Measurements from ENCODE around the gene MAN1C1.

Gene MAN1C1

DNA sequence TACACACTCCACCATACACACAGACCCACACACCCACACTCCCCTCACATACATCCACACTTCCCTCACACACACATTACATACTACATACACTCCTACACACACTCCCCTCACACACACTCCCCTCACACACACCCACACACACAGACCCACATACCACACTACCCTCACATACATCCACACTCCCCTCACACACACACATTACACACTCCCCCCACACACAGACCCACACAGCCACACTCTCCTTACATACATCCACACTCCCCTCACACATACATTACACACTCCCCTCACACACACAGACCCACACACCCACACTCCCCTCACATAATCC is 150.8 kb downstream of the MAN1C1 start:
- no peak for DNase-seq

DNA sequence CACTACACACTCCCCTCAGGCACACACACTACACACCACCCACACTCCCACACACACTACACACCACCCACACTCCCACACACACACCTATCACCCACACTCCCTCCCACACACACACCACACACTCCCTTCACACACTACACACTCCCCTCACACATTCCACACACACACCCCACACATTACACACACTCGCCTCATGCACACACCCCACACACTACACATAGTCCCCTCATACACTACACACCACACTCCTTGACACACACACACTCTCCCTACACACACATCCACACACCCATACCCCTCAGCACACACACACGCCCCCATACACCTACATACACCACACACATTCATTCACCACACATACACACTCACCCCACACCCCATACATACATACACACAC is 152.4 kb downstream of the MAN1C1 start:
- DNase-seq: no peak

DNA sequence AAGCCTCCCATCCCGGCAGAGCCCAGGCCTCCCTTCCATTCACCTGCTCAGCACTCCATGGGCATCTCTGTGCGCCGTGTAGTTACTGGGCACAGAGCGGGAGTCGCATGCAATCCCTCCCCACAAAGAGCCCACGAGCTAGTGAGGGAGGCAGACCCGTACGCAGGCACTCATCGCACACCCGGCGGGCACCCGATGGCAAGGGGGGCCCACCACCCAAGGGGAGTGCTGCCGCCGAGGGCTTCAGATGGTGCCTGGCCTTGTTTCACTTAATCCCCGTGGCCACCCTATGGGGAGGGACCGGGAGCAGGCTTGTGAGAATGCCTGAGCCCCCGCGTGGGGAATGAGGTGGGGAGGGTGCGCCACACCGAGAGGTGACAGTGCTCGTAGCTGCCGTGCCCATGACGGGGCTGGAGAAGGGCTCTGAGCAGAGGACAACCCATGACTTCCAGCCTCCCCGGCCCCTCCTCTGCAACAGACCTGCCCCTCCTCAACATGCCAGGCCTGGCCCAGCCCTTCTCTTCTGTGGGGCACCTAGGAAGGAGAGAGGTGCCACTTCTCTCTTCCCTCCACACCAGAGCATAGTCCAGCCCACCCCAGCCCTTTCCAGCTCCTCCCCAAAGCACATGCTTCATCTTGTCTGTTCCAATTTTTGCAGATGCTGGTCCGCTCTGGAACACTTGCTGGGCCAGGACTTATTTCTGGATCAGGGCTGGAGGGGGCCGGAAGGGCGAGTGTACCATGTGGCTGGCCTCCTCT is 153.2 kb downstream of the MAN1C1 start:
- DNase-seq: no peak

DNA sequence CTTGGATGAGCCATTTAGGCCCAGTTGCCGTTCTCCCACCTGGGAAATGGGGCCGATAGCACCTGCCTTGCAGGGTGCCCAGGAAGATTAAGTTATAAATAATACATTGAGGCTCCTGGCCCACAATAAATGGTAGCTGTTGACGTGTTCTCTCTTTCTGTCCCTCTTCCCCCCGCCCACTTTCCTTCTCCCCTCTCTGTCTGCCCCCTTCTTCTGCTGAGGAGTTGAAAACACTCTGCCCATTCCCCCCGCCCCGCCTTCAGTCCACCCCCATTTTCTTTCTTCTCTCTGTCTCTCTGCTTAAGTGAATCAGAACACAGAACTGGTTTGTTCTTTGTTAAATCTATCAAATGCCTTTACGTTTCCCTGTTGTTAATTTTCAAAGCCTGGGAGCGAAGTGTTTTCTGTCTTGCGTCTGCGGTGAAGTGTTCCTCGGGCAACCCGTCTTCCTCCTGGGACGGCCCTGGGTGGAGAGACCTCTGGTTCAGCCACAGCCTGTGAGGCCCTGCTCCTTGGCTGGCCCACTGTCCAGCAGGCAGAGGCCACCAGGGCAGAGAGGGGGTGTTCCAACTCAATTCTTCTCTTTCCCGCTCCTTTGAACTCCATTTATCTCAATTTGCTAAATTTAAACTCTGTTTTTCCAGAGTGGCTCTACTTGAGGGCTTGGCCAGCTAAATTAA is 154.1 kb downstream of the MAN1C1 start:
- peak in 5 of 6 experiments; percentile 9 to 38 (median 23) for DNase-seq

DNA sequence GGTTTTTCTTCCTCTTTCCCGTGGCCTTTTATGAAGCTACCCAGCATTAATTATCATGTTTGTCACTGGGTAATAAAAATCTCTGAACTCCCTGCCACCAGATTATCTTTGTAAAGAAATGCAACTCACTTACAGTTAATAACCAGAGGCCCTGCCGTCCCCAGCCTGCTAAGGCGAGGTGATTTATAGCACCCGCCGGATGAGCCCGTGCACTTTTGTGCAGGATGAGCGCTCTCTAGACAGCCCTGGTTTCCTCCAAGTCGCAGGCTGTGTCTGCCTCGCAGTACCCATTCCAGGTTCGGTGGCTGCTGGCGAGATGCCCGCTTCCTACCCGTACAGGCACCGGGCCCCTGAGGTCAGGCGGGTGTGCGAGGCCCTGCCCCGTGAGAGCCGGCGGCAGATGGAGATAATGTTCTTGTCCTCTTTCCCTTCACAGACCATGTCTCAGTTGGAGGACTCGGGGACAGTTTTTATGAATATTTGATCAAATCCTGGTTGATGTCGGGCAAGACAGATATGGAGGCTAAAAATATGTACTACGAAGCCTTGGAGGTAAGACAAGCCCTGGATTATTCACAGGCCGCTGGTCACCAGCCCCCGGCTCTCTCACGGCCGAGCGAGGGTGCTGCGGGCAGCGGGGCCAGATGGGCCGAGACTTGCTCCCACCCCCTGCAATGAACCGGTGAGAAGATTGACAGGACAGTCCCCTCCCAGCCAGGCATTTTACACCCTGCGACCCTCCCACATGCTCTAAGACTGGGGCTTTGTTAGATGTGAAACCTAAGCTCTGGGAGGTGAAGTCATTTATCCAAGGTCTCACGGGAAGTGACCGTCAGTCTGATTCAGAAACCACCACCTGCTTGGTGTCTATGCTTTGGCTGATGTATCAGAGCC is 154.9 kb downstream of the MAN1C1 start:
- peak; percentile 34 to 64 (median 56) for DNase-seq

DNA sequence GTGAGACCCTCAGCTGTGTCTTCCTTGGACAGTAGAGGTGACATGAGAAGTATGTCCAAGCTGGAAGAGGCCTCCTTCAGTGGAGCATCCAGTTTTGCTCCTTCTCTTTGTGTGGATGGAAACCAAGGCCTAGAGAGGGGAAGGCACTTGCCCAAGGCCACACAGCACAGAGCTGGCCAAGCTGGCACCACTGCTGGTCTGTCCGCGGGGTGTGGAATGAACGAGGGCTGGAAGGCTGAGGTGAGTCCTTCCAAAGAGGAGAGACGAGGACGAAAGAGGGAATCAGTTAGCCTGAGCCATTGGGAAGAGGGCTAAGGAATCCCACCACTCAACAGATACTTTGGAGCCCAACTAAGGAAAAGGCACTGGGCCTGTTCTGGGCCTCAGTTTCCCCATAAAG is 155.6 kb downstream of the MAN1C1 start:
- DNase-seq: no peak

DNA sequence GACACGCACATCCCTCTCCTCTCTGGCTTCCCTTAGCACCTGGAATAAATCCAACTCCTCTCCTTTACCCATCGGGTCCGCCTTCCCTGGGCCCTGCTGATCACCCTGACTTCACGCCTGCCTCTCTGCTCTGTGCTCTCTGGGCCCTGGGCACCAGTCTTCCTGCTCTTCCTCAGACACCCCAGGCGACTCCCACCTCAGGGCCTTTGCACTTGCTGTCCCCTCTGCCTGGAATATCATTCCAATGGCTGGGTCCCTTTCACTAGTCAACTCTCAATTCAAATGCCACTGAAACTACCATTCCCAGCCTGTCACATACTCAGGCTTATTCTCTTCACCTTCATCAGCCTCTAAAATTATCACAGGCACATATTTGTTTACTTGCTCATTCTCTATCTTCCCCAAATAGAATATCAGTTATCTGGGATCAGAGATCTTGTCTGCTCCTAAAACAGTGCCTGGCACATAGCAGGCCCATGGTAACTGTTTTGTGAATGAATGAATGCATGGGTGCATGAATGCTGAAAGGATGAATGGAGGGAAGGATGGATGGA is 156.2 kb downstream of the MAN1C1 start:
- no peak for DNase-seq

DNA sequence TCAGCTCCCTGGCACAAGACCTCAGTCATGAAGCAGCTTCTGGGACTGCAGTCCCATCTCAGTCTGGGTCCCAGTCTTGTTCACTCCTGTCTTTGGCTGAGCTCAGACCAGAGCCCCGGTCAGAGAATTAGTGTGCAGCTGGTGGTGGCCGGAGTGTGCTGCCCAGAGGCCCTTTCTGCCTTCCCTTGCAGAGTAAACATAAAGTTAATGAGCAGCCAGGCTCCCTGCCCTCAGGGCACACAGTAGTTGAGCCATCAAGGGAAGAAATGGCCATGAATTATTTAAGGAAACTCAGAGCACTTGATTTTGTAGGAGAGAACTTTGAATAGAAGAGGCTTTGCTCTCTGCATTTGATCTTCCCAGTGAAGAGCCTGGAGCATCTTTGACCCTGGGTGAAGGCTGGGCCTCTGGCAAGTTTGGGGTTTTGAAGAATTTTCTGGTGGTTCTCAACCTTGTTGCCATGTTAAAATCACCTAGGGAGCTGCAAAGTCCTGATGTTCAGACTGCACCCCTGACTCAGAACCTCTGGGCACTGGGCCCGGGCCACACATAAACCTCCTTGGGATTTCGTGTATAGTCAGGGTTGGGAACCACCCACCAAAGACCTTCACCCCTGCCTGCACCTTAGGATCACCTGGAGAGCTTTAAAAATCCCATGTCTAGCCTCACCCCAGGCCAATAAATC is 157.0 kb downstream of the MAN1C1 start:
- no peak for DNase-seq

DNA sequence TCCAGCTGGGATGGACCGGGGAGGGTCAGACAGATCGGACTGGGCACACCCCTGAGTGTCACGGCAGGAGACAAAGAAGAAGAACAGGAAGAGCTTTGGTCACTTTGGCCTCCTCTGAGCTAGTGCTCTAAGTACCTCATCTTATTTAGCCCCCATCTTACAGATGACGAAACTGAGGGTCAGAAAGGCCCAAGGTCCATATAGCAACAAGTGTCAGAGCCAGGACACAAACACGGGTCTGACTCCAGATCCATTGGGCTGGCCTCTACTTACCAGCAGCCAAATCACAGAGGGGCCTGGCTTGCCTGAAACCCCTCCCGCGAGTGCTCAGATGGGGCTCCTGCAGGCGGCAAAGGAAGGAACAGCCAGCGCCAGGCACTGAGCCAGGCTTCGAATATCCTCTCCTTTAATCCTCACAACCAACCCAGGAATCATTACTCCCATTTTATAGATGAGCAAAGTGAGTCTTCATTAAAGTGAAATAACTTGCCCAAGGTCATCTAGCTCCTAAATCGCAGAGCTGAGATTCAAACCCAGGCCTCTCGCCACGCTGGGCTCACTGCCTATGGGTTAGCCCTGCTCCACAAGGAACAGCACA is 157.7 kb downstream of the MAN1C1 start:
- DNase-seq: no peak

DNA sequence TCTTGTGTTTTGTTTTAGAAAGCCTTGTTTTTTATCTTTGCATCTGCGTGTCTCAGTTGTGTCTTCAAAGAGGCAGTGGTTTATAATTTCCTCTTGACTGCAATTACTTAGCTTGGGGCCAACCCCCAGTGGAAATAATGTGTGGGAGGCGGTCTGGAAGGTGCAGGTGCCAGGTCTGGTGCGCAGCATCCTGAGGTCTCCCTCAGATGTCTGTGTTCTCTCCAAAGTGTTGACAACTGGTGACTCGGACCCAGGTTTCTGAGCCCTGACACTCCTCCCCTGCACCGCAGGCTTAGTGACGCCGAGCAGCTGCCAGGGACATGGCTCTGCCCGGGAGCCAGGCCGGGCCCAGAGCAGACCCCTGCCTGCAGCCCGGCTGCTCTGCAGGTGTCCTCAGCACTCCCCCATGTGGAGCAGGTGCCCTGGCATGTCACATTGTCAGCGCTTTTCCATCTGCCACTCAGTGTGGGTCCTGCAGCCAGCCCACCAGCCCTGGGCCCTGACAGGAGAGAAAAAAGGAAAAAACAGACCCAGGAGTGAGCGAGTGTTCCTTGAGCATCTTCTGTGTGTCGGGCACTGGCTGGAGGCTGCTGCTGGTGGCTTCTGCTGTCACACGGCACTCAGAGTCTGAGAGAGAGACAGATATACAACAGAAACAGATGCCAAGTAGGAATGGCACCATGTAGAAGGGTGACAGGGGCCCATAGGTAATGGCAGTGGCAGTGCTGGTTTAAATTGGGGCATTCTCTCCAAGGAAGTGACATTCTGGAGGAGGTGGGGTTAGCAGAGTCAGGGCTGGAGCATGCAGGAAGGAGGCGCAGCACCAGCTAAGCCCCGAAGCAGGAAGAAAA is 158.6 kb downstream of the MAN1C1 start:
- peak; percentile 72 to 97 (median 88) for DNase-seq

DNA sequence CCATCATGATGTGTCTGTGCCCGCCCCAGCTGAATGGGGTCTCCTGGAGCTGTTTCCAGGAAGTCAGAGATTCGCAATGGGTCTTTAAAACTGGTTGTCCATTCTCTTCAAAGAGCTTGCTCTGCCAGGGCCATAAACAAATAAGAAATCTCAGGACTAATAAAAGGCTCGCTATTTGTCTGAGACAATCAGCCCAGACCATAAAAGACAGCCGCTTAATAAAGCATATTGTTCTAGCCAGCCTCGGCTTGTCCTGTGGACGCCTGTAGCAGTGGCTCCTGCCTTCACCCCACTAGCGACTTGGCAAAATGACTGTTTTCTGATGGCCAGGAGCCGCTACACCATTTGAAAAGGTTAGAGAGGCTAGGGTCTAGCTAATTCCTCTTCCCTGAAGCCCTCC is 162.8 kb downstream of the MAN1C1 start:
- DNase-seq: no peak

DNA sequence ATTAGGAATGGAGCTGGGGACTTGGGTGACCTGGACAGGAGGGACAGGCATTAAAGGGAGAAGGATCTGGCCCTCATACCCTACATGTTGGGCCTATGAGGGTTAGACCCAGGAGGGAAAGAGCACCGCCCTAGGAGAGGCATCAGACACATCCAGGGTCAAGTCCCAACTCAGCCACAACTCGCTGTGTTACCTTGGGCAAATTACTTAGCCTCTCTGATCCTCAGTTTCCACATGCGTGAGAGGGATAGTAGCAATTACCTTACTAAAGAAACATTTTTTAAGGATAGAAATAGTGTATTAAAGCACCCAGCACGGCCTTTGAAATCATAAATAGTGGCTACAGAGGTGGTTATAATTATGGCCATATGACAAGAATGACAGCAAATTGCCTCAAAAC is 163.3 kb downstream of the MAN1C1 start:
- no peak for DNase-seq

DNA sequence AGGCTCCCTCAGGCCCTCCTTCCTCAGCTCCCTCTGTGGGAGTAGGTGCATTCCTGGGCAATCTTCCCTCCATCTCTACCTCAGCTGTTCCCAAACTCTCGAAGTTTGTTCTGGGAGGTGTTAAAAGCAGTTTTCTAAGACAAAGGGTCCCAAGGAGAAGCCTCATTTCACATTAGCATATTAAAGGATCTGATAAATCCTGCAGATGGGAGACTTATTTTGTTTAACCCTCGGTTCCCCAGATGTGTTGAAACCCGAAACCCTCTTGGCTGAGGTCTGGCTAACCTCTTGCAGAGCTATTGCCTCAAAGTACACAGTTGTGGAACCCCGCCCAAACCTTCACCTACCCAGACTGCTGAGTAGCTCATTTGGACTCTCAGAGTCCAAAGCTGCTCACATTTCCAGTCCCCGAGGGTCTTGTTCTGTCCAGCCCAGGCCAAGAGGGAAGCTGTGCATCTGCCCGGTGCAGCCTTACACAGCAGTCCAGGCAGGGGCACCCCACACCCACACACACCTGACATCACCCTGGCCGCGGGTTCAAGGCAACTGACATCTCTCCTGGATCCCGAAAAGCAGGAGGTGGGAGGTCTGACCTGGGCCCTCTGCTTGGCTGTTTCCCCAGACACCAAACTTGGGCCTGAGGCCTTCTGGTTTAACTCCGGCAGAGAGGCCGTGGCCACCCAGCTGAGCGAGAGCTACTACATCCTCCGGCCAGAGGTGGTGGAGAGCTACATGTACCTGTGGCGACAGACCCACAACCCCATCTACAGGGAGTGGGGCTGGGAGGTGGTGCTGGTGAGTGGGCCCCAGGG is 163.9 kb downstream of the MAN1C1 start:
- no peak for DNase-seq

DNA sequence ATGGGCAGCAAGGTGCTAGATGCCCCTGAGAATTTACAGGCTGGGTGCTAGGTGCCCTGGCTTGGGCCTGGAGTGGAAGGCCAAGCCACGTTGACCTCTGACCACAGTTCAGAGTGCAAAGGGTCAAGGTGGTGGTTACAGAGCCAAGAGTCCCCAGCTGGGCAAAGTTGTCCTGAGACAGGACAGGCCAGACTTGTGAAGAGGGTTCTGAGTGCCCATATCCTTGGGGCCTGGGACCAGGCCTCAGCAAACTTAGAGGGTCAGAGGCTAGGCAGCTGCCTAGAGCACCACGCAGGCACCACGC is 164.5 kb downstream of the MAN1C1 start:
- DNase-seq: no peak

DNA sequence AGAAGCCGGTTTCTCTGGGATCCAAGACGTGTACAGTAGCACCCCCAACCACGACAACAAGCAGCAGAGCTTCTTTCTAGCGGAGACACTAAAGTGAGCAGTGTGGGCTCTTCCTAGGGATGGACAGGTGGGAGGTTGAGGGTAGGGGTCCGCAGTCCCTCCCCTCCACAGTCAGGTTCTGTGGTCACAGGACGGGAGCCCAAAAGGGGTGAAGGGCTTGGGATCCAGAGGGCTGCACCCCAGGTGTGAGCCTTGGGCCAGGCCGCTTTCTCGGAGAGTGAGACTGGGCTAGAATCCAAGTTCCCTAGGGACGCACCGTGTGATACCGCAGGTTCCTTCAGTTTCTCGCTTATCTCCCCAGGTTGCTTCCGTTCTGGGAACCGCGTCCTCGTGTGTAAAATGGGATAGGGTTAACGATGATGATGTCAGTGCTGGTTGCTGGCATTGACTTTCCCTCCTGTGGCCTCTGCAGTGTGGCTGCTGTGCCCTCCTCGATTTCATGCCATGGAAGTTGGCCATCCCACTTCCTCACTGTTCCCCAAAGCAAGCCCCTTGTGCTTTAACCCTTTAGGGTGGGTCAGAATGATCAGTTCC is 166.1 kb downstream of the MAN1C1 start:
- no peak for DNase-seq

DNA sequence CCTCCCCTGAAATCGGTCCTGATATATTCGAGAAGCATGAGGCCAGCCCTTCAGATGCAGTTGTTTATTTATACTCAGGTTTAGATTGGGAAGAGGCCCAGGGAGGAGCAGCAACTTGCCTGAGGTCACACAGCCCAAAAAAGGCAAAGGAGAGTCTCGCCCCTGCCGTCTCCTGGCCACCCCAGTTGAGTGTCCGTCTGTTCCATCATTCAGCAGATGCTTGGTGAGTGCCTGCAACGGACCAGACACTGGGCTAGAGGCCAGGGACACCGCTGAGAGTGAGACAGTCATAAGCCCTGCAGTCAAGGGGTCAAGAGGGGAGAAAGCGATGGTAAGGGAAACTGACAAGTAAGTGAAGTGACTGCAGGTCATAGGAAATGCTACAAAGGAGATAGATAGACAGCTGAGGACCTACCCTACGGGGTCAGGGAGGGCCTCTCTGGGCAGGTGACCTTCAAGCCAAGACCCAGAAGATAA is 168.0 kb downstream of the MAN1C1 start:
- DNase-seq: no peak

DNA sequence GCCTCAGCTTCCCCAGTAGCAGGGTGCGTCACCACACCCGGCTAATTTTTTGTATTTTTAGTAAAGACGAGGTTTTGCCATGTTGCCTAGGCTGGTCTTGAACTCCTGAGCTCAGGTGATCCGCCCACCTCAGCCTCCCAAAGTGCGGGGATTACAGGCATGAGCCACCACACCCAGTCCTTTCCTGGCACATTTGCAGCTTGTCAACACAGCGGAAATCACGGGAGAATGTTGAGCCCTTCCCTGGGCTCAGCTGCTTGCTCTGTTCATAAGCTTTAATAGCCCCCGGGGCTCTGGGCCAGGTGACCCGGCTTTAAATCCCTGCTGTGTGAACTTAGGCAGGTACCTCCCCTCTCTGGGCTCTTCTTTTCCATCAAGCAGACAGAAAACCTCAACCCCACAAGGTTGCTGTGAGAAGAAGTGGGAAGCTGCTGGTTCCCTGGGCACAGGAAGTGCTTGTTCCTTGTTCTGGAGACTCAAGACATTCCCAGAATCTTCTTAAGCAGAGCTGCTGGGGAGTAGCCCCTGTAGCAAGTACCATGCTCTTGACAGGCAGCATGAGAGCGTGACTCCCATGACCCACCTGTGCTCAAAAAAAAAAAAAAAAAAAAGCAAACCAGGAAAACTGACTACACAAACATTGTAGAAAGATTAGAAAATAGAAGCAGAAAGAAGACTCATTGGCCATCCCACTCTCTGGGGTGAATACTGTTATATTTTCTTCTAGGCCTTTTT is 168.9 kb downstream of the MAN1C1 start:
- no peak for DNase-seq

DNA sequence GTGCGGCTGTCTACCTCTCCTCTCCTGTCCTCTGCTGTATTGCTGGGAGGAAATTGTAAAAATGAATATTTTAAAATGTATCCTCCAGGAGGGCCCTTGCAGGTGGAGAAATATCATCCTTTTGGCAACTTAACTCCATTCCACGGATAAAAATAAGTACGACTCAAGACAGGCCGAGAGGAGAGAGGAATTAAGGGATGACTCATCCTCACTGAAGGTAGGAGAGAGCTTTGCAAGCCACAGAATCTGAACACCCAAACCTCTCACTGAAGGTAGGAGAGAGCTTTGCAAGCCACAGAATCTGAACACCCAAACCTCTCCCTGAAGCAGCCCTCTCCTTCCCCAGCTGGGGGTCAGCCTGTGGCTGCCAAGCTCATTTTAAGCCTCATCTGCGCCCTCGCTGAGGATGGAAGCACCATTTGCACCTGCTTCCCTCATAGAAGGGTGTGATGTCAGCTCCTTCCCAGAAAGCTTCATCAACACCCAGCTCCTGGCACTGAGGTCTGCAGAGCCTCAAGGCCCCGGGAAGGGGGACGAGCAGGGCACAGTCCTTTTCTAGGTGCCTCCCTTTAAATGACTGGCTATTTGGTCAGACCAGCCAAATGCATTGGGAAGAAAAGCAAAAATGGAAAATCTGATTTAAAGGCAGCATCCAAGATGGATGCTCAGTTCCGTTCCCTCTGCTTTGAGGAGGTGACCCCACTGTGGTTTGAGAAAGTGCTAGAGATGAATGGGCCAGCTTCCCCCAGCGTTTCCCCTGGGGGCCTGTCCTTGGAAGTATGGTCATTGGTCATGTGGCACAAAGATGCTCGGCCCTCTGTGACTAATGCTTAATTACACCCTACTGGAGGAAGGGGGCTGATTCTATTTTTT is 170.5 kb downstream of the MAN1C1 start:
- no peak for DNase-seq

Data from stimulated activated naive CD4-positive, alpha-beta T cell (primary cell).